GM18520 (cell line): Measurements from ENCODE around the gene CUL5.
"Not testable (repeated sequence)": the region's sequence is repeated elsewhere in the genome, so short reads cannot be mapped to it uniquely, and the experiment has no call there.

ENCODE experiments used
- ATAC-seq: cut with Tn5 transposase; IDR thresholded peaks from one replicate; pipeline ENCODE4 v1.9.1; 2021; ENCODE audit not compliant: unreplicated experiment

CUL5 gene

DNA sequence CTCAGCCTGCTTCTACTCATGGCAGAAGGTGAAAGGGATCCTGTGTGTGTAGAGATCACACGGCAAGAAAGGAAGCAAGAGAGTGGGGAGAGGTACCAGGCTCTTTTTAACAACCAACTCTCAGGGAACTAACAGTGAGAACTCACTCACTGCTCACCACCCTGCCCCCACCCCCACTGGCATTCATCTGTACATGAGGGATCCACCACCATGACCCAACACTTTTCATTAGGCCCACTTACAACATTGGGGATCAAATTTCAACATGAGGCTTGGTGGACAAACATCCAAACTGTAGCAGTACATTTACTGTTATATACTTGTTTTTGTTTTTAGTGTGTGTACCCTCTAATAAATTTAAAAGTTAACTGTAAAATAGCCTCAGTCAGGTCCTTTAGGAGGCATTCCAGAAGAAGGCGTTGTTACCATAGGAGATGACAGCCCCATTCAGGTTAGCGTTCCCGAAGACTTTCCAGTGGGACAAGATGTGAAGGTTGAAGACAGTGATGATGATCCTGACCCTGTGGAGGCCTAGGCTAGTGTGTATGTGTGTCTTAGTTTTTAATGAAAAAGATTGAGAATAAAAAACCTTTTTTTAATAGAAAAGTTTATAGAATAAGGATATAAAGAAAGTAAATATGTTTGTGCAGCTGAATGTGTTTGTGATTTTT is 11.3 kb downstream of the CUL5 start:
- ATAC-seq: no peak

DNA sequence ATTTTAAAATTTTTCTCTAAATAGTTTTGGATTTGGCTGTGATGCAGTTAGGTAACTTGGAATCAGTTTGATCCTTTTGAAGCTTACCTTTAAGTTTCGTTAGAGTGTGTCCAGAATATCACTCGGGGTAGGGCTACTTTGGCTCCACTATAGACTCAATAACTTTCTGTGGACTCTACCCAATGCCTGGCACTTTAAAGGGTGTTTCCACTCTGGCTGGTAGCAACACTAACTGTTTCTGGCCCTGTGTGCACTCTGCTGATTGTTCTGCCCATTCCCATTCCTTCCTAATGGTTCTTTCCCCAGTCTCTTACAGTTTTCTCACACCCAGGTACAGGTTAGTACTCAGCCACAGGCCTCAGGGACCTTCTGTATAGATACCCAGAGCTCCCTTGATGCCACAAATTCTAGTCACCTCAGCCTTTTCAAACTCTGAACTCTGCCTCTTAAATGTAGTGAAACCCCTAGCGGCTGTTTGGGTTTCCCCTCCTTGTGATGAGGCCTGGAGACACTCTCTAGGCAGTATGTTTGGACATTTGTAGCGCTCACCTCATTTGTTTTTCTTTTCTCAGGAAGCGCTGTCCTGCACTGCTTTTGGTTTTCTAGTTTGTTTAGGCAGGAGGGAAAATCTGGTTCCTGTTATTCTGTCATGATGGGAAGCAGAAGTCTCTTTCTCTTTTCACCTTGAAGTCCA is 16.8 kb downstream of the CUL5 start:
- ATAC-seq: peak; percentile 94

DNA sequence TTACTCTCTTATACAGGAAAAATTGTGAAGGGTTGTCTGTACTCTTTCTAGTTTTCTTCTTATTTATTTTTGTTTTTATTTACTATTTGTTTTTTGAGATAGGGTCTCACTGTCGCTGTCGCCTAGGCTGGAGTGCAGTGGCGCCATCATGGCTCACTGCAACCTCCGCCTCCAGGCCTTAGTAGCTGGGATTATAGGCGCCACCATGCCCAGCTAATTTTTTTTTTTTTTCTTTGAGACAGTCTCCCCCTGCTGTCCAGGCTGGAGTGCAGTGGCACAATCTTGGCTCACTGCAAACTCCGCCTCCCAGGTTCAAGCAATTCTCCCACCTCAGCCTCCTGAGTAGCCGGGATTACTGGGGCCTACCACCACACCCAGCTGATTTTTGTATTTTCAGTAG is 18.4 kb downstream of the CUL5 start:
- no peak for ATAC-seq

DNA sequence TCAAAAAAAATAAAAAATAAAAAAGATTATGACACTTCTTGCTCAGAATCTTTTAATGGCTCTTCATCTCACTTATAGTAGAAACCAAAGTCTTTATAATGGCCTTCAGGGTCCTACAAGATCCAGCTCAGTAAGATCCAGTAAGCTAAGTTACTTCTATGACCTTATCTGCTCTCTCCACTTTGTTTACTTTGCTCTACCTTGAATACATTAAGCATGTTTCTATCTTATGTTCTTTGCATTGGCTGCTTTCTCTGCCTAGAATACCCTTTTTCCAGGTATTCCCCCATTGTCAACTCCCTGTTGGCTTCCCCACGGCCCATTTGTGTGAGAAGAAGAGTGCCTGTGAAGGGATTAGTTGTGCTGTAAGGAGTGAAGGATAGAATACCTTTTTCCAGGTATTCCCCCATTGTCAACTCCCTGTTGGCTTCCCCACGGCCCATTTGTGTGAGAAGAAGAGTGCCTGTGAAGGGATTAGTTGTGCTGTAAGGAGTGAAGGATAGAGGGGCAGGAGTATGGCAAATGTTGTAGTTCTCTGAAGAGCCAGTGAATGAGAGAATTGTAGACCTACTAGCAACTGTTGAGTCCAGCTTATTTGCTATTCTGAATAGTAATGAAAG is 20.2 kb downstream of the CUL5 start:
- ATAC-seq: not testable (repeated sequence)

DNA sequence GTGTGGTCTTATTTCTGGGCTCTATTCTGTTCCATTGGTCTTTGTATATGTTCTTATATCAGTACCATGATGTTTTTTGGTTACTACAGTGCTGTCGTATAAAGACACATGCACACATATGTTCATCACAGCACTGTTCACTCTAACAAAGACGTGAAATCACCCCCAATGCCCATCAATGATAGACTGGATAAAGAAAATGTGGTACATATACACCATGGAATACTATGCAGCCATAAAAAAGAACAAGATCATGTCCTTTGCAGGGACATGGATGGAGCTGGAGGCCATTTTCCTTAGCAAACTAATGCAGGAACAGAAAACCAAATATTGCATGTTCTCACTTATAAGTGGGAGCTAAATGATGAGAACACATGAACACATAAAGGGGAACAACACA is 22.9 kb downstream of the CUL5 start:
- ATAC-seq: not testable (repeated sequence)

DNA sequence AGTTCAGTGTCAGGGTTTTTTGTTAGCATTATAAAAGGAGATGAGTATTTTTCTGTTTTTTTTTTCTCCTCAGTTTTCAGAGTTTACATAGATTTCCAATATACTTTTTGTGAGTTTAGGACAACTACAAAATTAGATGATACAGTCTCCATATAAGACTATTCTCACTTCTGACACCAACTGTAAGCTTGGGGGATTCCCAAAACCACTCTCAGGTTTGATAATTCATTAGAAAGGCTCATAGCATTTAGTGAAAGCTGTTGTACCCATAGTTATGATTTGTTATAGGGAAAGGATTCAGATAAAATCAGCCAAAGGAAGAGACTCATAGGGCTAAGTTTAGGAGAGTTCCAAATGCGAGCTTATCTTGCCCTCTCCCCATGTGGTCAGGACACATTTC is 24.1 kb downstream of the CUL5 start:
- ATAC-seq: peak; percentile 43

DNA sequence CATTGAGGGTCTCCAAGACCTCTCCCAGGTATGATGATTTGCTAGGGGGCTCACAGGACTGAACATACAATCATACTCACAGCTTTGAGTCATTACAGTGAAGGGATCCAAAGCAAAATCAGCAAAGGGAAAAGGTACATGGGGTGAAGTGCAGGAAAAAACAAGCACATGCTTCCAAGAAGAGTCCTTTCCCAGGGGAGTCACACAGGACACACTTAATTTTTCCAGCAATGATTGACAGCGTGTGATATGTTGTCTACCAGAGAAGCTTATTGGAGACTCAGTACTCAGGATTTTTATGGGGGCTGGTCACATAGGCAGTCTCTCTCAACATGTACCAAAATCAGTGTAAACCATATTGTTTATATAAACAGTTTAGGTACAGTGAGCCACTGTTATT is 25.3 kb downstream of the CUL5 start:
- no peak for ATAC-seq

DNA sequence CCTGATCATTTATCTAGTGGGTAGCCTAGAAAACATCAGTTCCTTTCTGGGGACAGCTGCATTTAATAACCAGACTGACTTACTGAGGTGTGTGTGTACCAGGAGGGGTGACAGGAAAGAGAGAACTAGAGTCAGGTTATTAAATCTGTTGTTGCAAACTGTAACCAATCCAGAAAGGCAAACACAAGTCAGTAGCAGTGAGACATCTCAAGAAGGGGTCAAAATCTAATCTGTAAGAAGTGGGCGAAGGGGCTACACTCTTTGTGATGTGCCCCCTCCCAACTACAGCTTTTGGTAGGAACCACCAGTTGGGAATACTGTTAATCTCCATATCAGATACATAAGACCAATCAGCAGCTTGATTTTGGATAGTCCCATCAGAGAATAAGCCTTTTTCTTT is 26.3 kb downstream of the CUL5 start:
- no peak for ATAC-seq

DNA sequence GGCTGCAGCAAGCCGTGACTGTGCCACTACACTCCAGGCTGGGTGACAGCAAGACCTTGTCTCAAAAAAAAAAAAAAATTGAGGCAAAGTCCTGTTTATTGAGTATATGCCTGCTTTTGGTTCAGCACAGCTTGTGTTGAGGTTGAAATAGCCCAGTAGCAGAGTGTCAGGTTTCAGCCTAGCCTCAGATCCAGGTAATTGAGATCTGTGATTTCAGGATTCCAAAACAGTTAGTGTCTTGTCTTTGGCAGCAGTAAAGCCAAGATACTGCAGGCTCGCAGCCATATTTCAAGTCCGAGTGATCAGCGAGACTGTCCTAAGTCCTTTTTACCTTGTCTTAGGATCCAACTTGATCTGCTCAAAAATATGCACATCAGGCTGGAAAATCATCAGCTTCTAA is 27.0 kb downstream of the CUL5 start:
- no peak for ATAC-seq

DNA sequence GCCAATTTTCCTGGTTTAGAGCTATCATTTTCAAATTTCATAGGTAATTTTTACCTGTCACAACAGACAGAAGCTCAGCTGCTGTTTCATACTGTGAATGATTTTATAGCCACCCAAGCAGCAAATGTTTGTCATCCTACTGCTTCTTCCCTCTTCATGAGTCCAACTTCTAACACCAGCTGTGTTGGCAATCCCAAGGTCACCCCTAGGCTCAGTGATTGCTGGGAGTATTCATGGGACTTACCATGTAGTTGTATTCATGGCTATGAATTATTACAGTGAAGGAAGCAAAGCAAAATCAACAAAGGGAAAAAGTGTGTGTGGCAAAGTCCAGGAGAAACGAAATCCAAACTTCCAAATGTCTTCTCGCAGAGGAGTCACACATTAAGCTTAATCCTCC is 28.5 kb downstream of the CUL5 start:
- ATAC-seq: no peak

DNA sequence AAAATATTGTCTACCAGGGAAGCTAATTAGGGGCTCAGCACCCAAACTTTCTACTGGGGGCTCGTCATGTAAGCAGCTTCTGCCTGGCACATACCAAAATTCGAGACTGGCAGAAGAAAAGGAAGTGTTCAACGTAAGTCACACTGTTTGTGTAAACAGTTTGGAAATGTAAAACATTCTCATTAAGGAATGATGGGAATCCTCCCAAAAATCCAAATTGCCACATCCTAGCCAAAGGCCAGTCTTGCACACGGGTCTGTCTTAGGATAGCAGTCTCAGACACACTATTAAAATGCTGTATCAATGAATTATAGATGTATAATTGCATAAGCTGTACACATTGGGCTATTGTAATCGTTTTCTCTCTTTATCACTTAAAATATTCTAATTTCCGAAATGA is 28.9 kb downstream of the CUL5 start:
- ATAC-seq: no peak

DNA sequence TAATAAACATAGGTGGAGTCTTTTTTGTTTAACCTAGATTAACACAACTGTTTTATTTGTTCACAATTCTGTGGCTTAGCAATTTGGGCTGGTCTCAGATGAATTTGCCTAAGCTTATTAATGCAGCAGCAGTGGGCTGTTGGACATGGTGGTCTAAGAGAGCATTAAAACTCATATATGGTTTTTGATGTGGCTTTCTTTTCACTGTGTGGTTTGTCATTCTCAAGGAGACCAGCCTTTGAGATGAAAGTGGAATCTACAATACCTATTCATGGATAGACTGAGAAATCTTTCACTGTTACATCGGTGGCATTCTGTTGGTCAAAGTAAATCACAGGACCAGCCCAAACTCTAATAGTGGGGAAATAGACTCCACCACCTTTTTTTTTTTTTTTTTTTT is 39.6 kb downstream of the CUL5 start:
- ATAC-seq: no peak

DNA sequence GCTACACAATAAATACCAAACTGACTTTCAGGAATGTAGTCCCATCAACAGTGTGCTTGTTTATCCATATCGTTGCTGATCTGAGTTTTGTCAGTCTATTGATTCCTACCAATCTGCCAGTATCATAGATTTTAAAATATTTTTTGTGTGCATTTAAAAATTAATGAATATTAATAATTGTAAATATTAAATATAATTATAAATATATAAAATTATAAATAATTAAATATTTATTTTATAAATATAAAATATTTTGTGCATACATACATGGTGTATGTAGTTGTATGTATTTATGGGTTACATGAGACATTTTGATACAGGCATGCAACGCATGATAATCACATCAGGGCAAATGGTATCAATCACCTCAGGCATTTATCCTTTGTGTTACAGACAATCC is 53.6 kb downstream of the CUL5 start:
- no peak for ATAC-seq

DNA sequence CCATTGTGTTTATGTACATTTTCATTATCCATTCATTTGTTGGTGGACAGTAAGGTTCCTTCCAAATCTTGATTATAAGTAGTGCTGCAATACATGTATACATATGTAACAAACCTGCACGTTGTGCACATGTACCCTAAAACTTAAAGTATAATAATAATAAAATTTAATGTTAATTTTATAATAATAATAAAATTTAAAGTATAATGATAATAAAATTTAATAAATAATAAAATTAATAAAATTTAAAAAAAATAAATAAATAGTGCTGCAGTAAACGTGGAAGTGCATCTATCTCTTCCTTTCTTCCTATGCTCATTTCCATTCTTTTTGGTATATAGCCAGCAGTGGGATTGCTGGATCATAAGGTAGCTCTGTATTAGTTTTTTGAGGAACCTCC is 54.7 kb downstream of the CUL5 start:
- no peak for ATAC-seq

DNA sequence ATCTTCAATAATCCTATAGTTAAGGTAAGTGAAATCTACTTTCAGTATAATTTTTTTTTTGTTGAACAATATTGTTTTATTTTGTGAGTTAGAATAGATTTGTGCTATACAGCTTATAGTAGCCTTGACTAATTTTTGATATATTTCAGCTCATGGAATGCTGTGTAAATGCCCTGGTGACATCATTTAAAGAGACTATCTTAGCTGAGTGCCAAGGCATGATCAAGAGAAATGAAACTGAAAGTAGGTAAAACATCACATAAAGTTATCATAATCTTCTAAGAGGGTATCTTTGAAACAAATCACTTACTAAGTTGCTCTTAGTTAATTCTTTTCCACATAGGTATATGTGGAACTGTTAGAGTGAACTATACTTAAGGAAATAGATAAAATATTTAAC is 61.2 kb downstream of the CUL5 start:
- ATAC-seq: peak; percentile 43

DNA sequence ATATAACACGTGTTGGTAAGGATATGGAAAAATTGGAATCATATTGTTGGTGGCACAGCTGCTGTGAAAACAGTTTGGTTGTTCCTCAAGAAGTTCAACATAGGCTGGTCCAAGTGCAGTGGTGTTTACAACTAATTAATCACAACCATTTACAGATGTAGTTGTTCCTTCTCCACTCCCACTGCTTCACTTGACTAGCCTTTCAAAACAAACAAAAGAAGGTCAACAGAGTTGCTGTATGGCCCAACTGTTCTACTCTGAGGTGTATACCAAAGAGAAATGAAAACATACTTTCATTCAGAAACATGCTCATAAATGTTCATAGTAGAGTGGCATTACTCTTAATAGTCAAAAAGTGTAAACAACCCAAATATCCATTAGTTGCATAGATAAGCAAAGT is 76.1 kb downstream of the CUL5 start:
- no peak for ATAC-seq

DNA sequence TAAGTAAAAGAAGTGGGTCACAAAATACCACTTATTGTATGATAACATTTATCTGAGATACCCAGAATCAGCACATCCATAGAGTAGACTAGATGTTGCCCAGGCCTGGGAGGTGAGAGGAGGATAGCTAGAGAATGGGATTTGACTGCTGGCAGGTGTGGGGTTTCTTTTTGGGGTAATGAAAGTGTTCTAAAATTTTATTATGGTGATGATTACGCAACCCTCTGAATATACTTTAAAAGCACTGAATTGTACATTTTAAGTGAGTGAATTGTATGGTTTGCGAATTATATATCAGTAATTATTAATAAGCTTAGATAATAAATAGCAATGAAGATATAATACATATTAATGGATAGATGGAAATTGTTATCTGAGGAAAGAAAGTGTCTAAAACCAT is 77.0 kb downstream of the CUL5 start:
- ATAC-seq: no peak

DNA sequence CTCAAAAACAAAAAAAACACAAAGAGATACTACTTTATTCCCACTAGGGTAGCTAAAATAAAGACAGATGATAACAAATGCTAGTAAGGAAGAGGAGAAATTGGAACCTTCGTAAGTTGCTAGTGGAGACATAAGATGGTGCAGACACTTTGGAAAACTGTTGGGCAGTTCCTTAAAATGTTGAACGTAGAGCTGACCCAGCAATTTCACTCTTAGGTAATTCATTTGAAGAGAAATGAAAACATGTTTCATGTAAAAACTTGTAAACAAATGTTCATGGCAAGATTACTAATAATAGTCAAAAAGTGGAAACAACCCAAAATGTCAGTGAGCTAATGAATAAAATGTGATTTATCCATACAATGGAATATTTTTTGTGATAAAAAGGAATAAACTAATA is 83.4 kb downstream of the CUL5 start:
- ATAC-seq: no peak

DNA sequence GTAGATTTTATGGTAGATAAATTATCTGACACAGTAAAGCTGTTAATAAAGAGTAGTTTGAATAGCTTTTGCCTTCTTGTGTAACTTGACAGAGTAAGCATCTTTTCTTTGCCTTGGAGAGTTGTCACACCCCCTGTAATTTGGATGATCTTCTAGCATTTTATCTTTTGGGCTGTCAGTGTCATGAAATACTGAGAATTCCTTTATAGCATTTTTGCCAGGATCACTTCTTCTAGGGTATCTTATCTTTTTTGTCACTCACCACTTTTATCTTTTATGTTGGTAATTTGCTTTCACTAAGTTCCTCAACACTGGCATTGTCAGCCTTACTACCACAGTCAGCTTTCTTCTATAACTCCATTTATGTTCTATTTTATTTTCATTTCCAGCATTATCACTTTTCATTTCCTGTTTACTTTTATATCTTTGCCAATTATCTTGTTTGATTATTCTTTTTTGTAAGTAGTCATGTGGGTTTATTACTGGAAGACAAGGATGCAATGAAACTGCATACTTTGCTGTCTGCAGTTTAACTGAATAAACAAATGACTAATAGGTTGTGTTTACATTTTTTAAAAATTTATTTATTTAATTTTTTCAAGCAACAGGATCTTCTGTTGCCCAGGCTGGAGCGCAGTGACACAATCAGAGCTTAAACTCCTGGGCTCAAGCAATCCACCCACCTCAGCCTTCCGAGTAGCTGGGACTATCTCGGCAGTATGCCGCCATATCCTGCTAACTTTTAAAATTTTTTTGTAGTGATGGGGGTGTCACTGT is 84.6 kb downstream of the CUL5 start:
- ATAC-seq: no peak

DNA sequence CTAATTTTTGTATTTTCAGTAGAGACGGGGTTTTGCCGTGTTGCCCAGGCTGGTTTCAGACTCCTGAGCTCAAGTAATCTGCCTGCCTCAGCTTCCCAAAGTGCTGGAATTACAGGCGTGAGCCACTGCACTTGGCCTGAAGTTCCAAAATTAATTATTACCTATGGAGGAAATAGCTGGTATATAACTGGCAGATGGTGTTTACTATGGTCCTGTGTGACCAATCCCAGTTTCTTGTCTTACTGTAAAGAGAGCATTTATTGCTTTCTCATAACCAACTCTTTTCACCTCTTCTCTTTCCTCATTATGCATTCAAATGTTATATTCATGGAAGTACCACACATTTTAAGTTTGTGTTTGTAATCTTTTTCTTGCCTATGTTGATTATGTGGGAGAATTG is 88.5 kb downstream of the CUL5 start:
- ATAC-seq: no peak

DNA sequence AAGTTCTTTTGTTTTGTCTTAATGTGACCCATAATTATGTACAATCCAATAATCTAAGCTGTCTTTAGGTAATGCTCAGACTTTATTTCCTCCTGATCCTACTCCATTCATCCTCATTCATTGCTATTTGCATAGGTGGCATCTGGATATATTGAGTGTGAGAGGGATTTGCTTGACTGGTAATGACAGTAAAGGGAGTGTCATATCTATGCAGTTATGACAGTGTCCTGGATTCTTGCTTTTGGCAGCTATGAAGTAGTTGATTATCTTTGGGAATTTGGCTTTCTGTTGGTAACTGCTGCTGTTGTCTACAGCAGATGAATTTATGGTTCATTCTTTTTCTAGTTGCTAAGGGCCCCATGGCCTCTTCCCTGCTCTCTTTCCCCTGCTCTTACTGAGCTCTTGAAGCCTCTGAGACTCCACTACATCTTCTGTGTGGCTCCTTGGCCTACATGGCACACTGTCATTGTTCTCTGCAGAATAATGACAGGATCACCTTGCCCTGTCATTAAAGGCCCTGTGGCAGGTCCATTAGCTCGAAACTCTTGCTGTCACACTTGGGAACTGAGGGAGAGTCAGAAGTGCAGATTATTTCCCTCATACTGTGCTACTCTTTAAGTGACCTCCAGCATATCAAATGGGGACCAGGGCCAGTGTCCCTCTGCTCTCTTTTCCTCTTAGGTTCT is 92.5 kb downstream of the CUL5 start:
- no peak for ATAC-seq
